AML-193 (cell line): ENCODE results near the gene MPC1.
A peak's percentile ranks its signal among the peaks of the same experiment; 100 is the strongest.

Source experiments
- DNase-seq, 2 experiments: peaks; one replicate each; lab custom pipeline; 2025; lab: John Stamatoyannopoulos, UW

The MPC1 gene

GRCh38 chr6:166382933-166383801 lies at the start of gene MPC1:
TSS of gene MPC1 (minus strand) at chr6:166382940. CDS start at chr6:166382876, 64 bp downstream.
- DNase-seq: peak; percentile 97 to 98

- no peak for DNase-seq
These were observed 47.5 kb upstream of the MPC1 start for GRCh38 chr6:166430269-166430668.

GRCh38 chr6:166424431-166424830 lies 41.7 kb upstream of the MPC1 start:
- no peak for DNase-seq

DNA sequence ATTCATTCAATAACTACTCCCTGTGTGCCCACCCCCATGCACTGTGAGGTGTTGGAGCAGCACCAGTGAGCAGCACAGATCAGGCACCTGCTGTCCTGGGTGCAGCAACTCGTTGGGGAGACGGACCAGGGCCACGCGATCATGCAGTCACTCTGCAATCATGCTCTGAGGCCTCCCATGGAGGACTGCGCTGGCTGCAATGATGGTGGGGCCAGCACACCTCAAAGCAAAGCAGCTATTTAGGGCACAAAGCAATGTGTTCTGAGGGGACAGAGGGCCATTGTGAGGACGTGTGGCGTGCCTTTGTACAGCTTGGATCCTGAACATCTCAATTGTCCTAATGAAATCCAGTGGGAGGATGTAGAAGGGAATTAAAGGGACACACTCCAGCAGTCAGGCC lies 41.0 kb upstream of the MPC1 start:
- DNase-seq: no peak

- no peak for DNase-seq
These were observed 40.5 kb upstream of the MPC1 start for GRCh38 chr6:166423051-166423745.

GRCh38 chr6:166422201-166422940 lies 39.6 kb upstream of the MPC1 start:
- no peak for DNase-seq

- DNase-seq: peak; percentile 31 to 57
These were observed 37.6 kb upstream of the MPC1 start for GRCh38 chr6:166420351-166420750.

GRCh38 chr6:166419717-166420116 lies 37.0 kb upstream of the MPC1 start:
- DNase-seq: no peak

DNA sequence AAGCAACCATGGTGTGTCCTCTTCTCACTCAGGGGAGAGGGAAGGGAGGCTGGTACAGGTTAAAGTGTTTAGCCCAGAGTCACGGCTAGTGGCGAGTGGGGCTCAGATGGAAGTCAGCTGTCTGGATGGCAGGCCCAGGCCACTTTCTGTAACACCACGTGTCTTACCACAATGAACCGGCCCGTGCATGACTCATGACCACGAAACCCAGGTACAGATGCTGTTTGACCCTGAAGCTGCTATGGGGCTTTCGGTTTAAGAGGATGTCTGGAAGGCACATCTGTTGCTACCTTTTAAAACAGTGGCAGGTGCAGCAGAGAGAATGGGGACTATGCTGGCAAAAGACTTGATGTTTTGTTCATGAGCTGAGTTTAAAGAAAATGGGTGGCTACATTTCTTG lies 36.5 kb upstream of the MPC1 start:
- no peak for DNase-seq

GRCh38 chr6:166418691-166419143 lies 36.0 kb upstream of the MPC1 start:
- no peak for DNase-seq

DNA sequence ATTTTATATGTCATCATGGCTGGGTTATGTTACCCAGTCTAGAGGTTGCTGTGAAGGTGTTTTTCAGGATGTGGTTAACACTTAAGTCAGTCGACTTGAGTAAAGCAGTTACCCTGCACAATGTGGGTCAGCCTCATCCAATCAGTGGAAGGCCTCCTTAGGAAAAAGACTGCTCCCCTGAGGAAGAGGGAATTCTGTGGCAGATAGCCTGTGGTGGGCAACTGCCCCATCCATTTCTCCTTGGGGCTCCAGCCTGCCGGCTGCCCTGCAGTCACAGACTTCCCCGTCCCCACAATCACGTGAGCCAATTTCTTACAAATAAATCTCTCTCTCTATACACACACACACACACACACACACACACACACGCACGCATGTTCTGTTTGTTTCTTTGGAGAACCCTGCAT lies 34.5 kb upstream of the MPC1 start:
- no peak for DNase-seq

- no peak for DNase-seq
These were observed 33.1 kb upstream of the MPC1 start for GRCh38 chr6:166415833-166416347.

DNA sequence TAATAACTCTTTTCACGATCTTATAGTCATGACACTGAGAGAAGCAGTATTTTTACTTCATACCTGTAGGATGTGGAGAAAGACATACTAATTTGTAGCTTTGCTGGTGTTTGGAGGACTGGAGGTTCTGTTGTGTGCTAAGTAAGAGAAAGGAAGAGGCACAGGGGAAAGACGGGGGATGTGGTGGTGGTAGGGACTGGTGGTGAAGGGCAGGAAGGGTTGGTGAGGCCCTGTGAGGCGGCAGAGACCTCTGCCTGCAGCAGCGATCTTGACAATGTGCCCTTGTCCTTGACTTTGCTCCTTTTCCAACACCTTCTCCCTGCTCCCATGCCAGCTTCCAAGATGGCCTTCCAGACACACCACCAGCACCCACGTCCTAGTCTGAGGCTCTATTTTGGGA lies 32.6 kb upstream of the MPC1 start:
- no peak for DNase-seq

DNA sequence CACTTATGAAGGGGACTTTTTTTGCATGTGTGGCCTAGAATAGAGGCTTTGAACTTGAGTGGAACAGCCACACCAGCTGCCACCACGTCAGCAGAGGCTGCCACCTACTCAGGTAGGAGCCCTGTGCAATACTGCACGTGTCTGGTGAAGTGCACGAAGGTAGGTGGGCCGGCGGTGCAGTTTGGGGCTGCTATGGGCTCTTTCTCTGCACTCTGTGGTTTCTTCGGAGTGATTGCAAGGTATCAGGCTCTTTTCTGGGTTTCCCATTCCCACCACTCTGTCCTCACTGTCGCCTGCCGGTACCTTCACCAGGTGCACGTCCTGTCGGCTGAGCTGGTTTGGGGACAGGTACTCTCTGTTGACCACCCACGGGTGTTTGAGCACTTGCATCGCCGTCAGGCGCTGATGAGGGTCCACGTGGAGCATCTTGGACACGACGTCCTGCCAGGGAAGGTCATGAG lies 30.8 kb upstream of the MPC1 start:
- DNase-seq: no peak

DNA sequence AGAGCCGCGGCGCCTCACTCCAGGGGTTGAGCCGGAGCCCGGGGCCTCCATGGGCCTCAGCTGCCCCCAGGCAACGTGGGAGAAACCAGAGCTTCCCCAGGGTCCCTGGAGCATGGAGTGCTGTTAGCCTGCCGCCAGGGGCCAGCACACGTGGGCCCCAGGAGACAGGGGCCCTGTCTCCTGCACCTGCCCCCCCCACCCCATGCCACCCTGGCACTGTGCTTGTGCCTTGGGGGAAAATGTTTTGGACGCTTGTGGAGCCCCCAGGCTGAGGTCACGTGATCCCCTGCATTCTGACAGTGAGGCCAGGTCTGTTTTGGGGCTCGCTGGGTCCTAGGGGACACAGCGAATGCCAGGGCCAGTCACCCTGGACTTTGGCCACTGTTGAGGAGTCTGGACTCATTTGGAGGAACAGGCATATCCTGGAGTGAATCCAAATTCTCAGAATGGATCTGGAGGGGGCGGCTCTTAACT lies 30.2 kb upstream of the MPC1 start:
- no peak for DNase-seq

- no peak for DNase-seq
These were observed 29.6 kb upstream of the MPC1 start for GRCh38 chr6:166412156-166412910.

DNA sequence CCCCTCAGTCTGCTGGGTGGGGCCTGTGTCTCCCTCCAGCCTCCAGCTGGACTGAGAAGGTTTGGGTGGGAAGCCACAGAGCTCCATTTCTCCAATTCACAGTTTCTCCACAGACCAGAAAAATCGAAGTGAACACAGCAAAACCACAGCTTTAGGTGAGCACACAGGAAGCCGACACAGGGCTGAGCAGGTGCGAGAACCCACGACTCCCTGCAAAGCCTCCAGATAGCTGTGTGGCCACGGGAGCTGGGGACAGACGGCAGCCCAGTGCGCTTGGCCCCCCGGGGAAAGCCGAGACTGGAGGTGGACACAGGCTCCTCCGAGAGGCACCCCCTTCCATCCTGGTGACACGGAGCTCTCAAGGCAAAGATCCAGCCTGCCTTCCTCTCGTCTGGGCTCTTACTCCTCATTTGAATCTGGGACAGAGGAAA lies 29.0 kb upstream of the MPC1 start:
- DNase-seq: no peak

DNA sequence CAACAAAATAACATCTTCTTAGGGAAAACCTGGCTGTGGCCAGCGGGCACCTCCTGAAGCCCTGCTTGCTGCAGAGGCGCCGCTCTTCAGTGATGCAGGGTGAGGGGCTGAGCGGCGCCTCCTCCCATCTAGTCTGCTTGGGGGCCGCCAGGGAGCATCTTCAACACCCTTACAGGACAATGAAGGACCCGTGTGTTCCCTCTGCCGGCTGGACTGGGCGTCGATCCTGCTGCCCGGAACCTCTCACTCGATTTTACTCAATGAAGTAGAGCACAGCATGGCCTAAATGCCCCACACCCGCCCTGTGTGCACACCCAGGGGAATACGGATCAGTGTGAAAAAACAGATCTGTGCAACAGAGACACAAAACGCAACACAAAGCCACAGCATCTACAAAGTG lies 28.5 kb upstream of the MPC1 start:
- DNase-seq: no peak

DNA sequence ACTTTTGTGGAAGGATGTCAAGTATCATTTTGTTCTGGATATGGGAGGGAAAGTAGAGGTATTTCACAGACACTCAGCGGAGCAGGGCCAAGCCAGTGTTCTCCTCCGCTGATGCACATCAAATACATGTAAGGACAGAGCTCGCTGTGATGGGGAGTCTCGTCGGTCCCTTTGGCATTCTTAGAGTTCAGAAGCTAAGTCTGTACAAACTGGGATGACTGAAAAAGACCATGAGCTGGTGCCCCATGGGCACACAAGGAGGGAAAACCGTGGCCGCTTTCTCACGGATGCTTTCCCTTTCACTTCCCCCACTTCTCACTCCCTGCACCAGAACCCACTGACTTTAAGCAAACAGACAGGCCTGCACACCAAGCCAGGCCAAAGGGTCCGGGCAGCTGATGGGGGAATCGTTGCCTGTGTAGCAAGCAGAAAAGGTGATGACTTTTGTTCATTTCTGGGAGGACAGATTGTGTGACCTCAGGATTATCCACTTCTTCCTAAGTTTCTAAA lies 27.7 kb upstream of the MPC1 start:
- no peak for DNase-seq

- no peak for DNase-seq
These were observed 26.4 kb upstream of the MPC1 start for GRCh38 chr6:166408936-166409755.
